K562 (cell line): Measurements from ENCODE around the gene ZNF718. TPM values are rescaled to one million over a fixed set of nuclear protein-coding genes. Genes with fewer than 3 reads are reported as not detected.
A peak's percentile ranks its signal among the peaks of the same experiment; 100 is the strongest.

Experiments
- ATAC-seq: fragments of 200-7000 bp; cut with Tn5 transposase; 3 replicates; pipeline ENCODE4 v1.9.1; 2020; ENCODE audit warnings: moderate library complexity
- BruUV-seq: library from RNA; stranded (reverse); fragments of 400-500 nt; replicated peaks from 2 replicates; lab custom pipeline; 2021; lab: Mats Ljungman, UMichigan
- CTCF ChIA-PET: fragments of 300-600 bp; formaldehyde crosslinking; extraction: SDS; loops from one replicate; lab custom pipeline; 2021; ENCODE audit warnings: low intra/inter-chr PET ratio; lab: Yijun Ruan, JAX
- POLR2A ChIA-PET: fragments of 300-600, 350-650 bp; sonication (Branson Sonifier 250); formaldehyde crosslinking; extraction: SDS; loops from one replicate; lab custom pipeline; 2021; ENCODE audit warnings: antibody characterized with exemption, inconsistent platforms; lab: Yijun Ruan, JAX
- DNase-seq, 4 experiments: peaks; one replicate each; pipeline versions ENCODE4 v3.0.0 to v3.0.0-alpha.2; 2011 to 2018; ENCODE audit warnings: low spot score in 3 of 4, mixed read lengths in 3 of 4; ENCODE audit errors: extremely low read depth in 1 of 4
- FAIRE-seq: peaks from 2 replicates; lab custom pipeline; 2011; peaks lifted over from hg19 to GRCh38; lab: Jason Lieb, UNC
- H2AFZ ChIP-seq: 2 replicates; pipeline ENCODE4 v1.6.0; 2011; ENCODE audit warnings: low read depth, low read length, control low read depth, inconsistent platforms
- H3K27ac ChIP-seq: fragments of 200-600 bp; 3 replicates; pipeline ENCODE4 v1.8.0; 2011; ENCODE audit warnings: low read depth, mild to moderate bottlenecking, control low read depth, inconsistent platforms, low read length, moderate library complexity, mixed read lengths; ENCODE audit errors: extremely low read depth
- H3K27me3 ChIP-seq, 2 experiments: fragments of 300-600 bp in 1 of 2; 2 replicates in 1 of 2; 3 replicates in 1 of 2; pipeline versions ENCODE4 v1.6.0 to v1.8.0; 2011; ENCODE audit warnings: inconsistent platforms in 2 of 2, low read length in 2 of 2, mild to moderate bottlenecking in 1 of 2, mixed read lengths in 1 of 2, moderate library complexity in 1 of 2; ENCODE audit not compliant: control insufficient read depth in 2 of 2, insufficient read depth in 2 of 2
- H3K36me3 ChIP-seq: fragments of 300-600 bp; 3 replicates; pipeline ENCODE4 v1.8.0; 2011; ENCODE audit warnings: mild to moderate bottlenecking, low read length, inconsistent platforms; ENCODE audit not compliant: control insufficient read depth, insufficient read depth
- H3K4me1 ChIP-seq, 2 experiments: fragments of 200-600 bp in 1 of 2; replicated peaks in 1 of 2; 2 replicates in 1 of 2; 3 replicates in 1 of 2; pipeline versions ENCODE4 v1.5.1 to v1.8.0; 2011; ENCODE audit warnings: inconsistent platforms in 2 of 2, low read length in 2 of 2, mild to moderate bottlenecking in 1 of 2, mixed read lengths in 1 of 2, moderate library complexity in 1 of 2; ENCODE audit not compliant: control insufficient read depth in 2 of 2, insufficient read depth in 2 of 2
- H3K4me2 ChIP-seq: 2 replicates; pipeline ENCODE4 v1.6.1; 2011; ENCODE audit warnings: low read length, control low read depth, inconsistent platforms, mixed read lengths; ENCODE audit not compliant: insufficient read depth
- H3K4me3 ChIP-seq: fragments of 200-600 bp; sonication (generic), shearing (Covaris generic); 2 replicates; pipeline ENCODE4 v1.5.1; 2016; ENCODE audit warnings: control low read depth, inconsistent platforms
- H3K79me2 ChIP-seq: fragments of 200-600 bp; 3 replicates; pipeline ENCODE4 v1.8.0; 2011; ENCODE audit warnings: low read length, inconsistent platforms; ENCODE audit not compliant: control insufficient read depth, insufficient read depth
- H3K9ac ChIP-seq, 2 experiments: 2 replicates each; pipeline versions ENCODE4 v1.6.0 to v1.6.1; 2011; ENCODE audit warnings: low read depth in 2 of 2, low read length in 2 of 2, control low read depth in 1 of 2, inconsistent platforms in 1 of 2, mild to moderate bottlenecking in 1 of 2, mixed read lengths in 1 of 2; ENCODE audit not compliant: insufficient read depth in 1 of 2
- H3K9me1 ChIP-seq: one replicate; pipeline ENCODE4 v1.6.0; 2011; ENCODE audit warnings: inconsistent platforms, mild to moderate bottlenecking, low read length, moderate library complexity; ENCODE audit not compliant: control insufficient read depth, insufficient read depth
- H3K9me3 ChIP-seq: replicated peaks from 2 replicates; pipeline ENCODE4 v1.5.1; 2011; ENCODE audit warnings: low read depth, low read length, inconsistent platforms; ENCODE audit not compliant: control insufficient read depth, insufficient read depth
- H4K20me1 ChIP-seq: replicated peaks from 2 replicates; pipeline ENCODE4 v1.6.1; 2011; ENCODE audit warnings: low read length, inconsistent platforms, mixed read lengths; ENCODE audit not compliant: control insufficient read depth, insufficient read depth
- MAFG ChIP-seq: fragments of 450-650 bp; conservative IDR thresholded peaks from 2 replicates; pipeline ENCODE4 v1.6.1; 2016; ENCODE audit warnings: missing genetic modification characterization, missing compliant biosample characterization
- MAFK ChIP-seq: IDR thresholded peaks from 2 replicates; pipeline ENCODE4 v1.6.1; 2011; ENCODE audit warnings: low read length, improper control_type of control experiment
- MTA3 ChIP-seq: fragments of 450-650 bp; formaldehyde crosslinking; IDR thresholded peaks from 2 replicates; pipeline ENCODE4 v1.6.1; 2017; ENCODE audit warnings: mild to moderate bottlenecking, borderline replicate concordance
- PHF20 ChIP-seq: fragments of 450-650 bp; IDR thresholded peaks from 2 replicates; pipeline ENCODE4 v1.6.1; 2018; ENCODE audit not compliant: partially characterized antibody
- PHTF2 ChIP-seq: fragments of 250-450 bp; sonication (Bioruptor Pico); IDR thresholded peaks from 2 replicates; pipeline ENCODE4 v1.5.0; 2021; ENCODE audit warnings: mild to moderate bottlenecking
- POLR2H ChIP-seq: IDR thresholded peaks from 2 replicates; pipeline ENCODE4 v1.6.1; 2016; ENCODE audit warnings: missing genetic modification characterization, low read depth, mild to moderate bottlenecking, control low read depth, missing compliant biosample characterization, moderate library complexity
- TRIM28 ChIP-seq: fragments of 450-650 bp; IDR thresholded peaks from 2 replicates; pipeline ENCODE4 v1.6.1; 2017
- ZNF316 ChIP-seq: fragments of 450-650 bp; IDR thresholded peaks from 2 replicates; pipeline ENCODE4 v1.6.1; 2016
- ZNF384 ChIP-seq: IDR thresholded peaks from 2 replicates; pipeline ENCODE4 v1.6.1; 2012; ENCODE audit warnings: low read depth, low read length, improper control_type of control experiment
- WGBS: fragments of 100-300 bp; shearing (Covaris generic); methylation state at CpG from one replicate; pipeline ENCODE4 v1.1.6; 2016; ENCODE audit warnings: low coverage, mixed read lengths; ENCODE audit not compliant: insufficient coverage; ENCODE audit errors: missing lambda C conversion rate; 5-methylcytosine and 5-hydroxymethylcytosine counted together
- in situ Hi-C: fragments of 300-500 bp; cut with MboI; formaldehyde crosslinking; loops from 4 replicates; pipeline ENCODE4 v1.15.0; 2018; ENCODE audit warnings: inconsistent platforms, mixed read lengths
- intact Hi-C: fragments of 100-400 bp; cut with micrococcal nuclease; formaldehyde crosslinking; loops from 2 replicates; pipeline ENCODE4 v1.14.2; 2022
- polyA plus RNA-seq, 8 experiments: library from polyadenylated mRNA; depleted of rRNA in 4 of 8; stranded (reverse) in 5 of 8; unstranded in 3 of 8; fragments of >200 nt; fragmentation: Nextera tagmentation in 2 of 8; fragmentation: Illumina TruSeq in 1 of 8; extraction: Ambion mirVana in 2 of 8; extraction: Trizol in 1 of 8; gene quantifications; 2 replicates each; pipeline versions ENCODE4 v1.2.1 to v1.2.3, GENCODE V29; 2011 to 2014; ENCODE audit warnings: inconsistent platforms in 1 of 8, missing spikeins in 1 of 8
- total RNA-seq, 7 experiments: library from RNA; depleted of rRNA in 6 of 7; stranded (reverse); fragments of >200 nt in 6 of 7; fragmentation: Illumina TruSeq in 2 of 7; extraction: Trizol in 2 of 7; gene quantifications; 2 replicates each; pipeline versions ENCODE4 v1.2.1 to v1.2.3, GENCODE V29; 2011 to 2021; ENCODE audit warnings: low replicate concordance in 1 of 7

The ZNF718 gene
- total and polyA plus RNA-seq, 9 of the 15 experiments (the other 6 are each of a cell fraction or from before 2014, with no cell fraction given) = 1.00 to 5.3 (median 2.7) TPM

- in situ Hi-C loops = no loop called here
- POLR2A ChIA-PET = no interaction called here
- Histone ChIP-seq H3K27me3 (no peaks in the 10 kb centered on the region), H3K4me2 (no peak overlapping the region), H3K4me1 (no peaks in the 10 kb centered on the region), H3K79me2 (0 out of 3 replicates have a peak, but pooled peaks cover 3% of the 10 kb centered on the region), H3K27ac (no peak overlapping the region), H3K9me3 (peaks cover 3% of the 10 kb centered on the region), H2AFZ (no peak overlapping the region), H3K9me1 (no peaks in the 10 kb centered on the region), H4K20me1 (no peaks in the 10 kb centered on the region), H3K36me3 (no peaks in the 10 kb centered on the region), H3K9ac (no peak overlapping the region), H3K4me3 (no peak overlapping the region)
- intact Hi-C loops = no loop called here
- WGBS = 38% methylated on average over 1 of the region's 1 CpG
- TF ChIP-seq ZNF384 (peak; percentile 47; the same call in 1 of the 2 replicates), MTA3 (no peak), TRIM28 (peak; percentile 53; the same call in 1 of the 2 replicates)
- BruUV-seq = no TSS peak
- CTCF ChIA-PET = no interaction called here
- FAIRE-seq (no peak), ATAC-seq (no peak), DNase-seq (no peak)
Observed at GRCh38 chr4:146621-147020, 22.3 kb downstream of the ZNF718 start.

DNA sequence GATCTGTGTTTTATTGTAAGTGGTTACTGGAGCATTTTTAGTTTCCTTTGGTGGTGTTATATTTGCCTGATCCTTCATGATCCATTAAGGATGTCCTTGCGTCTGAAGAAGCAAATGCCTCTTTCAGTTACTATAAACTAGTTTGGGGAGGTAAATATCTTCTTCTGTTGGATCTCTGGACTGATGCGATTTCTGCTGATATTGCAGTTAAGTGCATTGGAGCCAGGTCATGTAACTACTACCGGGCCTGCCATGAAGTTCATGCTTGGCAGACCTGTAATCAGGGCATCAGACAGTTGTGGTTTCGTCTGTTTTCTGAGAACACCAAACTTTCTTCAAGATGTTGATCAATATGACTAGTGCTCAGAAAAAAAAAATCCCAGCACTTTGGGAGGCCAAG is 22.9 kb downstream of the ZNF718 start:
- 48% methylated on average over 4 of the region's 4 CpGs for WGBS
- H3K27ac ChIP-seq = no peak overlapping the region
- intact Hi-C loops (no loop called here), in situ Hi-C loops (no loop called here)
- no TSS peak for BruUV-seq
- no peaks in the 10 kb centered on the region for H3K27me3 ChIP-seq
- no peaks in the 10 kb centered on the region for H3K9me1 ChIP-seq
- ChIA-PET POLR2A (no interaction called here), CTCF (no interaction called here)
- 0 out of 3 replicates have a peak, but pooled peaks cover 3% of the 10 kb centered on the region for H3K79me2 ChIP-seq
- no peaks in the 10 kb centered on the region for H4K20me1 ChIP-seq
- ATAC-seq = no peak
- H2AFZ ChIP-seq = no peak overlapping the region
- H3K36me3 ChIP-seq = no peaks in the 10 kb centered on the region
- no peak overlapping the region for H3K9ac ChIP-seq
- H3K4me3 ChIP-seq = no peak overlapping the region
- FAIRE-seq = no peak
- H3K4me2 ChIP-seq = no peak overlapping the region
- no peaks in the 10 kb centered on the region for H3K4me1 ChIP-seq
- peaks cover 3% of the 10 kb centered on the region for H3K9me3 ChIP-seq
- DNase-seq = no peak
- TF ChIP-seq ZNF316 (peak; percentile 42; the same call in 1 of the 2 replicates), PHTF2 (CRISPR knock-in tag) (no peak), MAFG (tag) (0 out of 2 replicates have a peak, but pooled peaks have one; percentile 16), POLR2H (no peak), MAFK (peak; percentile 57; the same call in 1 of the 2 replicates), PHF20 (no peak)
